SJCRH30 (cell line): ENCODE results near the gene SIRPD. TPM values are rescaled to one million over a fixed set of nuclear protein-coding genes. Genes with fewer than 3 reads are reported as not detected.
"Not testable (repeated sequence)": the region's sequence is repeated elsewhere in the genome, so short reads cannot be mapped to it uniquely, and the experiment has no call there.

Experiments used
- DNase-seq, 2 experiments: peaks; one replicate each; pipeline ENCODE4 v3.0.0-alpha.2; 2015 to 2020
- H3K27ac ChIP-seq: fragments of 250-450 bp; sonication (Bioruptor Pico); 2 replicates; pipeline ENCODE4 v1.5.1; 2020; ENCODE audit warnings: mild to moderate bottlenecking, moderate library complexity
- H3K27me3 ChIP-seq: fragments of 250-450 bp; sonication (Bioruptor Pico); 2 replicates; pipeline ENCODE4 v1.5.1; 2020; ENCODE audit warnings: mild to moderate bottlenecking, moderate library complexity
- H3K36me3 ChIP-seq: fragments of 250-450 bp; sonication (Bioruptor Pico); 2 replicates; pipeline ENCODE4 v1.5.1; 2020; ENCODE audit warnings: mild to moderate bottlenecking, moderate library complexity
- H3K4me1 ChIP-seq: fragments of 250-450 bp; sonication (Bioruptor Pico); 2 replicates; pipeline ENCODE4 v1.5.1; 2020; ENCODE audit warnings: mild to moderate bottlenecking, moderate library complexity
- H3K4me3 ChIP-seq: fragments of 250-450 bp; sonication (Bioruptor Pico); 2 replicates; pipeline ENCODE4 v1.5.1; 2020; ENCODE audit warnings: mild to moderate bottlenecking, moderate library complexity
- H3K9me3 ChIP-seq: fragments of 250-450 bp; sonication (Bioruptor Pico); replicated peaks from 2 replicates; pipeline ENCODE4 v1.5.1; 2020; ENCODE audit warnings: mild to moderate bottlenecking, moderate library complexity
- total RNA-seq: library from RNA; depleted of rRNA; stranded (reverse); fragments of >200 nt; shearing (Covaris generic); gene quantifications from 2 replicates; pipeline ENCODE4 v1.2.3, GENCODE V29; 2014

SIRPD gene
- total RNA-seq, 1 experiment from 2014 or later: not detected

GRCh38 chr20:1526310-1526709 lies 31.2 kb downstream of the SIRPD start:
- peaks cover under 1% of the 10 kb centered on the region for H3K27me3 ChIP-seq
- no peaks in the 10 kb centered on the region for H3K4me1 ChIP-seq
- H3K4me3 ChIP-seq: no peak overlapping the region
- H3K27ac ChIP-seq: no peak overlapping the region
- H3K9me3 ChIP-seq: no peaks in the 10 kb centered on the region; the same call in 1 of the 2 replicates
- no peaks in the 10 kb centered on the region for H3K36me3 ChIP-seq
- no peak for DNase-seq

DNA sequence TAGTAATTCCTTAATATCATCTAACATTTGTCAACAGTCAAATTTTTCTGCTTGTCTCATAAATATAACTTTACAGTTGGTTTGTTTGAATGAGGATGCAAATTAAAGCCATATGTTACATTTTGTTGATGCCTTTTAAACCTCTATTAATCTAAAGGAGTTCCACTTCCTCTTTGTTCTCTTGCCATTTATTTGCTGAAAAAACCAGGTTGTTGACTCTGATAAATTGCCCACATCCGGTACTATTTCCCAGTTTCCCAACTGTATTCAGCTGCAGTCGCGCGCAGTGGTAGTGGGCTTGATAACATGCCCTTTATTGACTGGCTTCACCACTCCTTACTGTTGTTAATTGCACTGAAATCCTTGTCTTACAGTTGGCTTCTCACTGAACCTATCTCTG lies 33.5 kb downstream of the SIRPD start:
- peaks cover 3% of the 10 kb centered on the region for H3K27me3 ChIP-seq
- H3K36me3 ChIP-seq: no peaks in the 10 kb centered on the region
- no peak overlapping the region for H3K4me3 ChIP-seq
- DNase-seq: no peak
- no peak overlapping the region for H3K27ac ChIP-seq
- H3K4me1 ChIP-seq: no peaks in the 10 kb centered on the region
- no peaks in the 10 kb centered on the region; the same call in 1 of the 2 replicates for H3K9me3 ChIP-seq

DNA sequence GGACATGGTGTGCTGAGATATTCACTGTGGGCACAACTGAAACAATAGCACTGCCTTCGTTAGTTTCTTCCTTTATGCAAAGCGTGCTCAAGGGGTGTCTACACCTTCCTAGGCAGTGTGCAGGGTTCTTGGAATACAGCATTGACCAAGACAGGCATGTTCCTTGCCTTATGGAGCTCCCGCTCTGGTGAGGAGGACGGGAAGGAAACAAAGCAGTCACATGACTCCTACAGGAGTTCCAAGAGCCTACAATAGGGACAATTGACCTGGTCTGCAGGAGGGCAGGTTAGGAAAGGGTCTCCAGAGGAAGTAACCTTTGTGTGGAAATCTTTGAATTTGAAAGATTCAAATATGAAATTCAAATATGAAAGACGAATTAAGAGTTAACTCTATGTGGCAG lies 40.5 kb downstream of the SIRPD start:
- H3K27me3 ChIP-seq: peaks cover 7% of the 10 kb centered on the region
- H3K27ac ChIP-seq: no peak overlapping the region
- no peaks in the 10 kb centered on the region for H3K4me1 ChIP-seq
- H3K4me3 ChIP-seq: no peak overlapping the region
- H3K36me3 ChIP-seq: no peaks in the 10 kb centered on the region
- H3K9me3 ChIP-seq: no peaks in the 10 kb centered on the region
- no peak for DNase-seq

DNA sequence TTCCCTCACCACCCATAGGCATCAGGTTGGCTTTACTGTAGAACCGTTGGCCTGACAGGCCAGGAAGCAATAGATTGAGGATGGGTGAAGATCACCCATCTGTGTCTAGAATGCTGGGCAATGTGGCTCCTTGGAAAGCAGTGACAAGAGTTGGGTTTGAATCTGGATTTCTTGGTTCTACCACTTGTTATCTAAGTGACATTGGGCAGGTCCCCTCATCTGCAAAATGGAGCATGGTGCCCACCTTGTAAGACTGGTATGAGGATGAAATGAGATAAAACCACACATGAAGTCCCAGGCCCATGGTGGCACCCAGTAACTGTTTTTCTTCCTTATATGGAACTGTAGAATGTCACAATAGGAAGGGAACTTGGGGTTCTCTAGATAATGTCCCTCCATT lies 43.7 kb downstream of the SIRPD start:
- no peak for DNase-seq
- Histone ChIP-seq H3K36me3 (no peaks in the 10 kb centered on the region), H3K27me3 (peaks cover 4% of the 10 kb centered on the region; the same call in 1 of the 2 replicates), H3K4me1 (no peaks in the 10 kb centered on the region), H3K4me3 (no peak overlapping the region), H3K27ac (no peak overlapping the region), H3K9me3 (no peaks in the 10 kb centered on the region)

GRCh38 chr20:1509237-1509636 lies 48.3 kb downstream of the SIRPD start:
- no peaks in the 10 kb centered on the region for H3K9me3 ChIP-seq
- 0 out of 2 replicates have a peak, but pooled peaks cover 2% of the 10 kb centered on the region for H3K27me3 ChIP-seq
- no peak overlapping the region for H3K4me3 ChIP-seq
- H3K4me1 ChIP-seq: no peaks in the 10 kb centered on the region
- H3K36me3 ChIP-seq: no peaks in the 10 kb centered on the region
- no peak for DNase-seq
- no peak overlapping the region for H3K27ac ChIP-seq

DNA sequence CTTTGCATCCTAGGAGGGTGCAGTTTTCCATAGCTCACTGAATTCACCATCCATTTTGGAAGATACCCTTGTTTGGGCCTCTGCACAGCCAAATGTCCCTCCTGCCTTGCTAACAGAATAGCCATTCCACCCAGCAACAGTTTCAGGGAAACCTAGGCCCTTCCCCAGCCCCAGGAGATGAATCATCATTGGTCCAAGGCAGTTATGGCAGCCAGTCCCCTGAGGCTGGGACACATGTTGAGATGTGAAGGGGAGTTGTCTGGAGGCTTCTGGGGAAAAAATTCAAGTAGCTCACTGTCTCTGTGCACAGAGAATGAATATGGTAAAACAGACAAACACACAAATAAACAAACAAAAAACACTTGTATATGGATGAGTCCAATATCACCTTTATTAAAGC lies 48.9 kb downstream of the SIRPD start:
- no peaks in the 10 kb centered on the region for H3K4me1 ChIP-seq
- 0 out of 2 replicates have a peak, but pooled peaks cover 2% of the 10 kb centered on the region for H3K27me3 ChIP-seq
- no peak overlapping the region for H3K4me3 ChIP-seq
- no peak overlapping the region for H3K27ac ChIP-seq
- H3K36me3 ChIP-seq: no peaks in the 10 kb centered on the region
- H3K9me3 ChIP-seq: no peaks in the 10 kb centered on the region
- no peak for DNase-seq

GRCh38 chr20:1507276-1507675 lies 50.2 kb downstream of the SIRPD start:
- H3K4me3 ChIP-seq: no peak overlapping the region
- H3K9me3 ChIP-seq: no peaks in the 10 kb centered on the region; the same call in 1 of the 2 replicates
- no peak overlapping the region for H3K27ac ChIP-seq
- no peaks in the 10 kb centered on the region for H3K36me3 ChIP-seq
- no peaks in the 10 kb centered on the region for H3K4me1 ChIP-seq
- DNase-seq: no peak
- H3K27me3 ChIP-seq: 0 out of 2 replicates have a peak, but pooled peaks cover 2% of the 10 kb centered on the region

GRCh38 chr20:1505871-1506270 lies 51.6 kb downstream of the SIRPD start:
- Histone ChIP-seq H3K27ac (no peak overlapping the region), H3K4me3 (no peak overlapping the region), H3K36me3 (no peaks in the 10 kb centered on the region), H3K9me3 (no peaks in the 10 kb centered on the region; the same call in 1 of the 2 replicates), H3K4me1 (no peaks in the 10 kb centered on the region), H3K27me3 (0 out of 2 replicates have a peak, but pooled peaks cover 2% of the 10 kb centered on the region)
- DNase-seq: no peak

GRCh38 chr20:1505361-1505760 lies 52.1 kb downstream of the SIRPD start:
- Histone ChIP-seq H3K4me3 (no peak overlapping the region), H3K9me3 (no peaks in the 10 kb centered on the region; the same call in 1 of the 2 replicates), H3K4me1 (no peaks in the 10 kb centered on the region), H3K27ac (no peak overlapping the region), H3K27me3 (0 out of 2 replicates have a peak, but pooled peaks cover 2% of the 10 kb centered on the region), H3K36me3 (no peaks in the 10 kb centered on the region)
- no peak for DNase-seq

DNA sequence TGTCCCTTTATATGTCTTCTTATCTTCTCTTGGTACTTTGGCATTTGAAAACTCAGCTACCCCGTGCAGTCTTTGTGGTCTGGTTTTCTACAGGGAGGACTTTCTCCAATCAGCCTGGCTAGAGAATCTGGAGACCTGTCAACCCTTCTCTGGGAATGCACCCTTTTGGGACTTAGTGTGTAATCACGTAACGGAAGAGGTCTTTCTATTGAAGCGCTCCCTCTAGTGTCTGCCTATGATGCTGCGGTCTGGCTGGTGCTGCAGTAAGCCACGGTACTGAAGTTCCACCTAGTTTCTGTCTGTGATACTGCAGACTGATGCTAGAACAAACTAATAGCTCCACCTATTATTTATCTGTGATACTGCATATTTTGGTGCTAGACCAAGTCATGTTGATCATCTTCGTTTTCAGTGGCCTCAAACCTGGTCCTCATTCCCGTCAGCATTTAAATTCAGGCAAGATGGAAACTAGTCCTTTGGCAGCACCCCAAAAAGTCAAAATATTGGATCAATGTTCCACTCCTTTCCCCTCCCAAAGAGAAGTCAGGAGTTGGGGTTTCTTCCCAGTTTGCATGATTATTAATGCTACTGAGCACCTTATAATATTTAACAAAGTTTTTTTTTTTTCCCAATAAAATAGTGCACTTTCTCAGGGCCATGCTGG lies 53.8 kb downstream of the SIRPD start:
- Histone ChIP-seq H3K27me3 (0 out of 2 replicates have a peak, but pooled peaks cover 2% of the 10 kb centered on the region), H3K4me3 (no peak overlapping the region), H3K36me3 (no peaks in the 10 kb centered on the region), H3K4me1 (peaks cover 4% of the 10 kb centered on the region; the same call in 1 of the 2 replicates), H3K27ac (no peak overlapping the region), H3K9me3 (no peaks in the 10 kb centered on the region; the same call in 1 of the 2 replicates)
- DNase-seq: peak; percentile 70 to 84

- Histone ChIP-seq H3K36me3 (no peaks in the 10 kb centered on the region), H3K4me3 (no peak overlapping the region), H3K4me1 (peaks cover 4% of the 10 kb centered on the region; the same call in 1 of the 2 replicates), H3K27me3 (0 out of 2 replicates have a peak, but pooled peaks cover 2% of the 10 kb centered on the region), H3K27ac (no peak overlapping the region), H3K9me3 (no peaks in the 10 kb centered on the region; the same call in 1 of the 2 replicates)
- DNase-seq: no peak
Measured at GRCh38 chr20:1500496-1500895, 57.0 kb downstream of the SIRPD start.

DNA sequence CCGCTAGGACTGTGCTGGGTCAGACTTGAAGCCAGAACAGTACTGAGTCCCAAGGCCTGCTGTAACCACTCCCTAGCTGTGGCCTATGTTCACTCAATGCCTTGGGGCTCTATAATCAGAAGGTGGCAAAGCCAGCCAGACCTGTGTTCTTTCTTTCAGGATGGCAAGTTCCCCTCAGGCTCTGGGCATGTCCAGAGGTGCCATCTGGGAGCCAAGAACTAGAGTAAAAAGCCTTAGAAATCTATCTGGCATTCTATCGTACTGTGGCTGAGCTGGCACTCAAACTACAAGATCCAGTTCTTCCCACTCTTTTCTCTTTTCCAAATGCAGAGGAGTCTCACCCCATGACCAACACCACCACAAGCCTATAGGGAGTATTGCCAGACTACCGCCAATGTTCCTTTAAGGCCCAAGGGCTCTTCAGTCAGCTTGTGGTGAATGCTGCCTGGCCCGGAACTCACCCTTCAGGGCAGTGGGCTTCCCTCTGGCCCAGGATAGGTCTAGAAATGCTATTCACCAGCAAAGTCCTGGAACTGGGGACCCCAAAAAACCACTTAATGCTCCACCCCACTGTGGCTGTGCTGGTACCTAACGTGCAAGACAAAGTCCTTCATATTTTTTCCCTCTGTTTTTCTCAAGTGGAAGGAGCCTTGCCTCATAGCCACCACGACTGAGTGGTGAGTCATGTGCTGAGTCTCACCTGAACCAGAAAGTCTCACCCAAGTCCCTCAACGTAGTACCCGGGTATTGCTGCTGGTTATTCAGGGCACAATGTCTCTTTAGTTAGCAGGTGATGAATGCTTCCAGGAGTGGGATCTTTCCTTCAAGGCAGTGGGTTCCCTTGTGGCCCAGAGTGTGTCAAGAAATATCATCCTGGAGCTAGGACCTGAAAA lies 57.7 kb downstream of the SIRPD start:
- H3K4me1 ChIP-seq: peaks cover 4% of the 10 kb centered on the region; the same call in 1 of the 2 replicates
- H3K9me3 ChIP-seq: no peaks in the 10 kb centered on the region; the same call in 1 of the 2 replicates
- no peak overlapping the region for H3K27ac ChIP-seq

GRCh38 chr20:1497371-1497770 lies 60.1 kb downstream of the SIRPD start:
- not testable (repeated sequence) for H3K27me3 ChIP-seq, DNase-seq, H3K9me3 ChIP-seq, H3K27ac ChIP-seq, H3K4me3 ChIP-seq, H3K36me3 ChIP-seq, H3K4me1 ChIP-seq

More for the DNA sequence above, 57.7 kb downstream of the SIRPD start:
- H3K36me3 ChIP-seq: no peaks in the 10 kb centered on the region
- H3K27me3 ChIP-seq: peaks cover 2% of the 10 kb centered on the region; the same call in 1 of the 2 replicates
- H3K4me3 ChIP-seq: no peak overlapping the region
- DNase-seq: no peak

DNA sequence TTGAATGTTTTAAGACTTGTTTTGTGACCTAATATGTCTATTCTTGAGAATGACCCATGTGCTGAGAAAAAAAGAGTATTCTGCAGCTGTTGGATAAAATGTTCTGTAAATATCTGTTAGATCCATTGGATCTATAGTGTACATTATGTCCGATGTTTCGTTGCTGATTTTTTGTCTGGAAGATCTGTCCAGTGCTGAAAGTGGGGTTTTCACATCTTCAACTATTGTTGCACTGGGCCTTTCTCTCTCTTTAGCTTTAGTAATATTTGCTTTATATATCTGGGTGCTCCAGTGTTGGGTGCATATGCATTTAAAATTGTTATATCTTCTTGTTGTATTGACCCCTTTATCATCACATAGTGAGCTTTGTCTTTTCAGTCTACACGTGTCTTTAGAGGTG lies 60.6 kb downstream of the SIRPD start:
- no peaks in the 10 kb centered on the region for H3K9me3 ChIP-seq
- peaks cover 4% of the 10 kb centered on the region; the same call in 1 of the 2 replicates for H3K4me1 ChIP-seq
- H3K4me3 ChIP-seq: no peak overlapping the region
- no peak for DNase-seq
- H3K27ac ChIP-seq: no peak overlapping the region
- no peaks in the 10 kb centered on the region; the same call in 1 of the 2 replicates for H3K27me3 ChIP-seq
- no peaks in the 10 kb centered on the region for H3K36me3 ChIP-seq

- H3K27me3 ChIP-seq: no peaks in the 10 kb centered on the region; the same call in none of the 2 replicates
- H3K4me3 ChIP-seq: no peak overlapping the region
- no peaks in the 10 kb centered on the region for H3K4me1 ChIP-seq
- no peak for DNase-seq
- no peaks in the 10 kb centered on the region for H3K9me3 ChIP-seq
- H3K27ac ChIP-seq: no peak overlapping the region
- H3K36me3 ChIP-seq: no peaks in the 10 kb centered on the region
Measured at GRCh38 chr20:1494436-1494835, 63.1 kb downstream of the SIRPD start.
